H9 (cell line): ENCODE results near the gene KIF19. TPM values are rescaled to one million over a fixed set of nuclear protein-coding genes. Genes with fewer than 3 reads are reported as not detected.

Experiments
- DNase-seq: peaks from one replicate; pipeline ENCODE4 v3.0.0-alpha.2; 2017
- H2AFZ ChIP-seq: one replicate; pipeline ENCODE4 v1.6.1; 2013; ENCODE audit warnings: mild to moderate bottlenecking, low read length, control low read depth, moderate library complexity
- H2AK5ac ChIP-seq: 2 replicates; pipeline ENCODE4 v1.6.1; 2013; ENCODE audit warnings: low read length, control low read depth, mixed read lengths; ENCODE audit not compliant: insufficient read length
- H2BK120ac ChIP-seq: one replicate; pipeline ENCODE4 v1.6.1; 2013; ENCODE audit warnings: low read depth, mild to moderate bottlenecking, low read length, control low read depth, inconsistent platforms; ENCODE audit not compliant: poor library complexity, severe bottlenecking
- H2BK12ac ChIP-seq: 2 replicates; pipeline ENCODE4 v1.6.1; 2013; ENCODE audit warnings: low read length, control low read depth, mixed read lengths, low read depth; ENCODE audit not compliant: insufficient read length
- H2BK15ac ChIP-seq: 2 replicates; pipeline ENCODE4 v1.6.1; 2013; ENCODE audit warnings: low read depth, low read length, control low read depth
- H2BK20ac ChIP-seq: one replicate; pipeline ENCODE4 v1.6.1; 2013; ENCODE audit warnings: low read depth, mild to moderate bottlenecking, low read length, control low read depth, inconsistent platforms; ENCODE audit not compliant: poor library complexity, severe bottlenecking
- H2BK5ac ChIP-seq: 2 replicates; pipeline ENCODE4 v1.6.1; 2013; ENCODE audit warnings: low read length, control low read depth, mixed read lengths; ENCODE audit not compliant: insufficient read length
- H3K14ac ChIP-seq: 2 replicates; pipeline ENCODE4 v1.6.1; 2013; ENCODE audit warnings: low read length, control low read depth; ENCODE audit not compliant: insufficient read depth
- H3K18ac ChIP-seq: 2 replicates; pipeline ENCODE4 v1.6.1; 2013; ENCODE audit warnings: low read depth, mild to moderate bottlenecking, mixed read lengths, low read length, control low read depth; ENCODE audit not compliant: insufficient read length
- H3K23ac ChIP-seq: 2 replicates; pipeline ENCODE4 v1.6.1; 2013; ENCODE audit warnings: low read length, control low read depth, mixed read lengths, low read depth; ENCODE audit not compliant: insufficient read length
- H3K23me2 ChIP-seq: 2 replicates; pipeline ENCODE4 v1.6.1; 2013; ENCODE audit warnings: low read depth, mild to moderate bottlenecking, mixed read lengths, low read length, control low read depth; ENCODE audit not compliant: insufficient read length, poor library complexity, severe bottlenecking
- H3K27ac ChIP-seq: 2 replicates; pipeline ENCODE4 v1.5.1; 2013; ENCODE audit warnings: low read length, control low read depth, mixed read lengths, low read depth; ENCODE audit not compliant: insufficient read length
- H3K27me3 ChIP-seq: 2 replicates; pipeline ENCODE4 v1.6.1; 2013; ENCODE audit warnings: low read length, control low read depth, inconsistent platforms; ENCODE audit not compliant: insufficient read depth
- H3K4ac ChIP-seq: 2 replicates; pipeline ENCODE4 v1.6.1; 2013; ENCODE audit warnings: low read depth, mild to moderate bottlenecking, control low read depth, inconsistent platforms, low read length, moderate library complexity
- H3K4me1 ChIP-seq: 2 replicates; pipeline ENCODE4 v1.6.1; 2013; ENCODE audit warnings: low read length, control low read depth, inconsistent platforms; ENCODE audit not compliant: insufficient read depth
- H3K4me2 ChIP-seq: 2 replicates; pipeline ENCODE4 v1.6.1; 2013; ENCODE audit warnings: low read length, control low read depth, mixed read lengths; ENCODE audit not compliant: insufficient read length, insufficient read depth
- H3K56ac ChIP-seq: 2 replicates; pipeline ENCODE4 v1.6.1; 2013; ENCODE audit warnings: low read depth, mild to moderate bottlenecking, mixed read lengths, low read length, control low read depth; ENCODE audit not compliant: insufficient read length
- H3K79me1 ChIP-seq: 2 replicates; pipeline ENCODE4 v1.6.1; 2013; ENCODE audit warnings: low read depth, mild to moderate bottlenecking, moderate library complexity, low read length, control low read depth, inconsistent platforms; ENCODE audit not compliant: insufficient read depth, poor library complexity, severe bottlenecking
- H3K79me2 ChIP-seq: 2 replicates; pipeline ENCODE4 v1.6.1; 2013; ENCODE audit warnings: low read length, control low read depth, inconsistent platforms; ENCODE audit not compliant: insufficient read depth
- H3K9ac ChIP-seq: 2 replicates; pipeline ENCODE4 v1.6.1; 2013; ENCODE audit warnings: low read length, control low read depth, mixed read lengths; ENCODE audit not compliant: insufficient read length; ENCODE audit errors: extremely low read depth
- H3K9me3 ChIP-seq: one replicate; pipeline ENCODE4 v1.6.1; 2013; ENCODE audit warnings: low read depth, low read length, inconsistent platforms; ENCODE audit not compliant: control insufficient read depth
- H3T11ph ChIP-seq: one replicate; pipeline ENCODE4 v1.6.1; 2013; ENCODE audit warnings: mild to moderate bottlenecking, low read length, control low read depth, inconsistent platforms
- H4K20me1 ChIP-seq: one replicate; pipeline ENCODE4 v1.6.1; 2013; ENCODE audit not compliant: control insufficient read depth, insufficient read length, insufficient read depth
- H4K5ac ChIP-seq: 2 replicates; pipeline ENCODE4 v1.6.1; 2013; ENCODE audit warnings: low read depth, mild to moderate bottlenecking, mixed read lengths, low read length, control low read depth; ENCODE audit not compliant: insufficient read length
- H4K8ac ChIP-seq: replicated peaks from 2 replicates; pipeline ENCODE4 v1.6.1; 2013; ENCODE audit warnings: low read length, control low read depth, mixed read lengths, low read depth; ENCODE audit not compliant: insufficient read length
- H4K91ac ChIP-seq: 2 replicates; pipeline ENCODE4 v1.6.1; 2013; ENCODE audit warnings: low read depth, mild to moderate bottlenecking, moderate library complexity, mixed read lengths, low read length, control low read depth; ENCODE audit not compliant: insufficient read length
- H3K27ac Mint-ChIP-seq, 3 experiments: 2 replicates in 2 of 3; 3 replicates in 1 of 3; pipeline ENCODE4 v1.8.0; 2020 to 2021; ENCODE audit warnings: mixed read lengths in 3 of 3, mild to moderate bottlenecking in 1 of 3, moderate library complexity in 1 of 3
- H3K27me3 Mint-ChIP-seq: 2 replicates; pipeline ENCODE4 v1.8.0; 2021; ENCODE audit warnings: low read depth, mild to moderate bottlenecking, moderate library complexity, mixed read lengths
- H3K36me3 Mint-ChIP-seq, 3 experiments: 2 replicates in 2 of 3; 3 replicates in 1 of 3; pipeline ENCODE4 v1.8.0; 2020 to 2021; ENCODE audit warnings: low read depth in 3 of 3, mixed read lengths in 3 of 3; ENCODE audit not compliant: insufficient read depth in 1 of 3
- H3K4me1 Mint-ChIP-seq, 2 experiments: 2 replicates each; pipeline ENCODE4 v1.8.0; 2020; ENCODE audit warnings: mixed read lengths in 2 of 2
- H3K4me3 Mint-ChIP-seq, 2 experiments: 2 replicates in 1 of 2; 3 replicates in 1 of 2; pipeline ENCODE4 v1.8.0; 2020 to 2021; ENCODE audit warnings: mild to moderate bottlenecking in 2 of 2, mixed read lengths in 2 of 2, moderate library complexity in 1 of 2
- H3K9me3 Mint-ChIP-seq, 2 experiments: 2 replicates in 1 of 2; 3 replicates in 1 of 2; pipeline ENCODE4 v1.8.0; 2020; ENCODE audit warnings: mild to moderate bottlenecking in 2 of 2, mixed read lengths in 2 of 2, moderate library complexity in 1 of 2
- WGBS: extraction: QIAGEN DNeasy Blood & Tissue Kit; methylation state at CpG from one replicate; pipeline ENCODE4 v1.1.7; 2013; ENCODE audit warnings: missing lambda C conversion rate, low lambda C conversion rate, mixed read lengths; ENCODE audit not compliant: insufficient read length; ENCODE audit errors: extremely low coverage; 5-methylcytosine and 5-hydroxymethylcytosine counted together
- total RNA-seq: library from RNA; stranded (reverse); gene quantifications from 2 replicates; pipeline ENCODE4 v1.2.1, GENCODE V29; 2021
- TF ChIP-seq, protein P1 (sequence below): fragments of 200-600 bp; sonication (generic); conservative IDR thresholded peaks from 3 replicates; pipeline ENCODE4 v1.8.0; 2021; ENCODE audit warnings: antibody characterized with exemption, mild to moderate bottlenecking

The KIF19 gene
- total RNA-seq, 1 experiment from 2014 or later: 0.13 TPM

DNA sequence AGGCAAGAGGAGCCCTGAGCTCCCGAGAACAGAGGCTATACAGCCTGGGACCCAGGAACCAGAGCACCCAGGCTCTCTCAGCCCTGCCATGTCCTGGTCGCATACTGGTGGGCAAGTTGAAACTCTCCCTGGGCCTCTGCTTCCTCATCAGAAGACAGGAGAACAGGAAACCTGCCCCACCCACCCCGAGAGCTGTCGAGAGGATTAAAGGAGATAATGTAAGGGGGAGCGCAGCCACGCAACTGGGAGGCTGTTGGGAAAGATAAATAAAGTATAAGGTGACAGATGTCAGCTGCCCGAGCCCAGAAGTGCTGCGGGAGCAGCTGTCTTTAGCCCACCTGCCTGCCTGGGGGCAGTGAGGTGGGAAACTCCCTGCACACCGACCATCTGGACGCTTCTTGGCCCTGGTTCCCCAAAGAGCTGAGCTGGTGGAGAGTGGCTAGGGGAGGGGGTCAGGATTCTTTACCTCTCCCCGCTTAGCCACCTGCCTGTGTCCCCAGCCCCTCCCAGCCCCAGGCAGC is 6.8 kb downstream of the KIF19 start:
- Histone ChIP-seq H3K79me2 (no peaks in the 10 kb centered on the region), H4K5ac (no peak overlapping the region), H3K14ac (no peak overlapping the region), H3K9ac (no peak overlapping the region), H2BK12ac (no peak overlapping the region), H4K91ac (no peak overlapping the region), H2AFZ (no peak overlapping the region), H2BK5ac (no peak overlapping the region), H3K27me3 (no peaks in the 10 kb centered on the region), H3K23me2 (no peaks in the 10 kb centered on the region), H3K79me1 (no peaks in the 10 kb centered on the region), H3K4ac (no peak overlapping the region), H3K4me1 (no peaks in the 10 kb centered on the region), H3K18ac (no peak overlapping the region), H2BK20ac (no peak overlapping the region), H3K23ac (no peak overlapping the region), H4K8ac (no peak overlapping the region), H2BK15ac (no peak overlapping the region), H3K4me2 (no peak overlapping the region), H2BK120ac (no peak overlapping the region), H3K27ac (no peak overlapping the region), H2AK5ac (no peak overlapping the region), H3K56ac (no peak overlapping the region), H3T11ph (no peak overlapping the region), H4K20me1 (no peaks in the 10 kb centered on the region), H3K9me3 (no peaks in the 10 kb centered on the region)
- no peaks in the 10 kb centered on the region for H3K36me3 Mint-ChIP-seq
- H3K4me3 Mint-ChIP-seq: 0 out of 5 replicates have a peak overlapping the region, but pooled peaks of 1 of the 2 experiments have one; percentile 26
- peaks cover 46% of the 10 kb centered on the region for H3K27me3 Mint-ChIP-seq
- H3K9me3 Mint-ChIP-seq: no peaks in the 10 kb centered on the region
- WGBS: no CpG with 5 or more reads among the region's 11 CpGs
- TF ChIP-seq, protein P1, sequence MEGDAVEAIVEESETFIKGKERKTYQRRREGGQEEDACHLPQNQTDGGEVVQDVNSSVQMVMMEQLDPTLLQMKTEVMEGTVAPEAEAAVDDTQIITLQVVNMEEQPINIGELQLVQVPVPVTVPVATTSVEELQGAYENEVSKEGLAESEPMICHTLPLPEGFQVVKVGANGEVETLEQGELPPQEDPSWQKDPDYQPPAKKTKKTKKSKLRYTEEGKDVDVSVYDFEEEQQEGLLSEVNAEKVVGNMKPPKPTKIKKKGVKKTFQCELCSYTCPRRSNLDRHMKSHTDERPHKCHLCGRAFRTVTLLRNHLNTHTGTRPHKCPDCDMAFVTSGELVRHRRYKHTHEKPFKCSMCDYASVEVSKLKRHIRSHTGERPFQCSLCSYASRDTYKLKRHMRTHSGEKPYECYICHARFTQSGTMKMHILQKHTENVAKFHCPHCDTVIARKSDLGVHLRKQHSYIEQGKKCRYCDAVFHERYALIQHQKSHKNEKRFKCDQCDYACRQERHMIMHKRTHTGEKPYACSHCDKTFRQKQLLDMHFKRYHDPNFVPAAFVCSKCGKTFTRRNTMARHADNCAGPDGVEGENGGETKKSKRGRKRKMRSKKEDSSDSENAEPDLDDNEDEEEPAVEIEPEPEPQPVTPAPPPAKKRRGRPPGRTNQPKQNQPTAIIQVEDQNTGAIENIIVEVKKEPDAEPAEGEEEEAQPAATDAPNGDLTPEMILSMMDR: no peak
- H3K4me1 Mint-ChIP-seq: peaks cover 53 to 60% of the 10 kb centered on the region in 2 experiments
- peak overlapping the region in 2 of 3 experiments; percentile 36 to 52; a peak in 1 of 7 replicates for H3K27ac Mint-ChIP-seq
- no peak for DNase-seq
